ENCODE data around the gene COPS7B. TPM values are rescaled to one million over a fixed set of nuclear protein-coding genes. Genes with fewer than 3 reads are reported as not detected.
"Not testable (repeated sequence)": the region's sequence is repeated elsewhere in the genome, so short reads cannot be mapped to it uniquely, and the experiment has no call there.

The COPS7B gene
- total RNA-seq, 1 experiment from 2014 or later, result 35.9 TPM

GRCh38 chr2:231745303-231746038, 40.8 kb upstream of the COPS7B start:
- no peaks in the 10 kb centered on the region for H3K9me3 Mint-ChIP-seq (ENCODE audit: unreplicated experiment)
- no peaks in the 10 kb centered on the region for H3K27me3 Mint-ChIP-seq (ENCODE audit: insufficient read depth, unreplicated experiment)
- Histone ChIP-seq H3K9me3 (no peaks in the 10 kb centered on the region), H3K27me3 (replicated peaks; ENCODE audit: control insufficient read depth, insufficient read depth, low read length) (no peaks in the 10 kb centered on the region), H3K36me3 (ENCODE audit: control insufficient read depth, insufficient read depth, low read length) (no peaks in the 10 kb centered on the region), H3K4me1 (no peaks in the 10 kb centered on the region), H3K4me3 (ENCODE audit: low read depth, low read length) (no peak overlapping the region)
- H3K36me3 Mint-ChIP-seq (ENCODE audit: insufficient read depth, unreplicated experiment), result peaks cover 4% of the 10 kb centered on the region
- CTCF ChIA-PET, result no interaction called here
- H3K4me3 Mint-ChIP-seq (ENCODE audit: unreplicated experiment), result no peak overlapping the region
- intact Hi-C loops (cut with micrococcal nuclease; ENCODE audit: unreplicated experiment), result no loop called here
- no TSS peak for BruUV-seq (replicated peaks)
- no peaks in the 10 kb centered on the region for H3K4me1 Mint-ChIP-seq (ENCODE audit: low read depth, unreplicated experiment)
- H3K27ac Mint-ChIP-seq (ENCODE audit: unreplicated experiment), result no peak overlapping the region
- TF ChIP-seq CTCF (IDR thresholded peaks at IDR 0.05; ENCODE audit: insufficient read depth in 1 of 2, low read depth in 1 of 2, low read length in 1 of 2, severe bottlenecking in 1 of 2, unreplicated experiment in 1 of 2), result no peak
- POLR2A ChIA-PET, result no interaction called here
- no peak for DNase-seq

GRCh38 chr2:231748153-231748896, 37.9 kb upstream of the COPS7B start:
- H3K36me3 Mint-ChIP-seq (ENCODE audit: insufficient read depth, unreplicated experiment); H3K27me3 Mint-ChIP-seq (ENCODE audit: insufficient read depth, unreplicated experiment); H3K4me3 Mint-ChIP-seq (ENCODE audit: unreplicated experiment); H3K27me3 ChIP-seq (replicated peaks; ENCODE audit: control insufficient read depth, insufficient read depth, low read length); H3K4me1 ChIP-seq; POLR2A ChIA-PET; DNase-seq; H3K4me3 ChIP-seq (ENCODE audit: low read depth, low read length); H3K9me3 ChIP-seq; H3K27ac Mint-ChIP-seq (ENCODE audit: unreplicated experiment); H3K9me3 Mint-ChIP-seq (ENCODE audit: unreplicated experiment); CTCF ChIA-PET; intact Hi-C loops (cut with micrococcal nuclease; ENCODE audit: unreplicated experiment); H3K36me3 ChIP-seq (ENCODE audit: control insufficient read depth, insufficient read depth, low read length); BruUV-seq (replicated peaks); H3K4me1 Mint-ChIP-seq (ENCODE audit: low read depth, unreplicated experiment): not testable (repeated sequence)

GRCh38 chr2:231749016-231749415, 37.2 kb upstream of the COPS7B start:
- H3K27me3 ChIP-seq (replicated peaks; ENCODE audit: control insufficient read depth, insufficient read depth, low read length); H3K36me3 ChIP-seq (ENCODE audit: control insufficient read depth, insufficient read depth, low read length); H3K36me3 Mint-ChIP-seq (ENCODE audit: insufficient read depth, unreplicated experiment); H3K9me3 ChIP-seq; BruUV-seq (replicated peaks); H3K4me3 Mint-ChIP-seq (ENCODE audit: unreplicated experiment); H3K27me3 Mint-ChIP-seq (ENCODE audit: insufficient read depth, unreplicated experiment); H3K4me1 ChIP-seq; H3K27ac Mint-ChIP-seq (ENCODE audit: unreplicated experiment); H3K4me1 Mint-ChIP-seq (ENCODE audit: low read depth, unreplicated experiment); DNase-seq; H3K9me3 Mint-ChIP-seq (ENCODE audit: unreplicated experiment); POLR2A ChIA-PET; intact Hi-C loops (cut with micrococcal nuclease; ENCODE audit: unreplicated experiment); H3K4me3 ChIP-seq (ENCODE audit: low read depth, low read length): not testable (repeated sequence)
- CTCF ChIA-PET, result interaction anchor here (0.6 kb wide), 1 partner anchor 127 kb away, joined by 3 read pairs; no protein-coding TSS in a partner anchor

GRCh38 chr2:231751042-231751815, 35.0 kb upstream of the COPS7B start:
- no peaks in the 10 kb centered on the region for H3K4me1 ChIP-seq
- TF ChIP-seq CTCF (IDR thresholded peaks at IDR 0.05; ENCODE audit: insufficient read depth in 1 of 2, low read depth in 1 of 2, low read length in 1 of 2, severe bottlenecking in 1 of 2, unreplicated experiment in 1 of 2), result no peak
- H3K36me3 ChIP-seq (ENCODE audit: control insufficient read depth, insufficient read depth, low read length), result no peaks in the 10 kb centered on the region
- H3K4me3 Mint-ChIP-seq (ENCODE audit: unreplicated experiment), result no peak overlapping the region
- no peaks in the 10 kb centered on the region for H3K36me3 Mint-ChIP-seq (ENCODE audit: insufficient read depth, unreplicated experiment)
- no peak overlapping the region for H3K27ac Mint-ChIP-seq (ENCODE audit: unreplicated experiment)
- POLR2A ChIA-PET, result no interaction called here
- CTCF ChIA-PET, result no interaction called here
- BruUV-seq (replicated peaks), result no TSS peak
- H3K9me3 ChIP-seq, result no peaks in the 10 kb centered on the region
- H3K9me3 Mint-ChIP-seq (ENCODE audit: unreplicated experiment), result no peaks in the 10 kb centered on the region
- DNase-seq, result no peak
- no peaks in the 10 kb centered on the region for H3K4me1 Mint-ChIP-seq (ENCODE audit: low read depth, unreplicated experiment)
- no peaks in the 10 kb centered on the region for H3K27me3 Mint-ChIP-seq (ENCODE audit: insufficient read depth, unreplicated experiment)
- intact Hi-C loops (cut with micrococcal nuclease; ENCODE audit: unreplicated experiment), result no loop called here
- H3K4me3 ChIP-seq (ENCODE audit: low read depth, low read length), result no peak overlapping the region
- no peaks in the 10 kb centered on the region for H3K27me3 ChIP-seq (replicated peaks; ENCODE audit: control insufficient read depth, insufficient read depth, low read length)
